Esophagus squamous epithelium (tissue), 5 donors: ENCODE measurements around the gene LBR. TPM values are rescaled to one million over a fixed set of nuclear protein-coding genes. Genes with fewer than 3 reads are reported as not detected.

ENCODE experiments used
- DNase-seq: peaks from one replicate; lab custom pipeline; 2025; lab: John Stamatoyannopoulos, UW
- H3K27ac ChIP-seq, 4 donors: fragments of 200-600 bp; sonication (generic); one replicate each; pipeline ENCODE4 v1.5.1; 2016 to 2019; ENCODE audit warnings: mild to moderate bottlenecking in 1 of 4
- H3K27me3 ChIP-seq, 4 donors: fragments of 200-600 bp; sonication (generic); 1 replicate in 3 of 4; 2 replicates in 1 of 4; pipeline versions ENCODE4 v1.5.1 to v1.6.0; 2017 to 2021; ENCODE audit warnings: antibody characterized with exemption in 1 of 4
- H3K36me3 ChIP-seq, 3 donors: fragments of 200-600 bp; sonication (generic); one replicate each; pipeline ENCODE4 v1.5.1; 2016 to 2019
- H3K4me1 ChIP-seq, 3 donors: fragments of 200-600 bp; sonication (generic); one replicate each; pipeline ENCODE4 v1.5.1; 2017 to 2019
- H3K4me3 ChIP-seq, 4 donors: fragments of 200-600 bp; sonication (generic); 1 replicate in 3 of 4; 2 replicates in 1 of 4; pipeline ENCODE4 v1.5.1; 2016 to 2019; ENCODE audit warnings: mild to moderate bottlenecking in 2 of 4, moderate library complexity in 1 of 4
- H3K9me3 ChIP-seq, 3 donors: fragments of 200-600 bp; sonication (generic); one replicate each; pipeline ENCODE4 v1.5.1; 2016 to 2019
- POLR2A ChIP-seq, 4 donors: fragments of 450-650 bp; IDR thresholded peaks; one replicate each; pipeline ENCODE4 v1.6.1; 2017; ENCODE audit warnings: antibody characterized with exemption in 4 of 4, mild to moderate bottlenecking in 4 of 4, moderate library complexity in 3 of 4
- WGBS, 2 donors: methylation state at CpG; one replicate each; pipeline ENCODE4 v1.1.5; 2018; 5-methylcytosine and 5-hydroxymethylcytosine counted together
- intact Hi-C: fragments of 100-400 bp; cut with DNase I; formaldehyde crosslinking; loops from one replicate; pipeline ENCODE4 v1.15.0; 2022
- total RNA-seq, 4 donors: library from RNA; depleted of rRNA; stranded (reverse); fragments of >200 nt; gene quantifications; one replicate each; pipeline ENCODE4 v1.1.0, GENCODE V29; 2016
- TF ChIP-seq, protein P1 (sequence below), 6 experiments: fragments of 450-650 bp in 4 of 6; fragments of 200-600 bp in 2 of 6; sonication (generic) in 2 of 6; IDR thresholded peaks; one replicate each; pipeline ENCODE4 v1.5.1; 2016 to 2019; ENCODE audit warnings: antibody characterized with exemption in 6 of 6, mild to moderate bottlenecking in 4 of 6, moderate library complexity in 4 of 6
- donor health status: DM: yes; HTN: yes; CAD: no.

Gene LBR
- total RNA-seq, 4 donors from 2014 or later, result 39.8 to 50.0 (median 42.9) TPM

DNA sequence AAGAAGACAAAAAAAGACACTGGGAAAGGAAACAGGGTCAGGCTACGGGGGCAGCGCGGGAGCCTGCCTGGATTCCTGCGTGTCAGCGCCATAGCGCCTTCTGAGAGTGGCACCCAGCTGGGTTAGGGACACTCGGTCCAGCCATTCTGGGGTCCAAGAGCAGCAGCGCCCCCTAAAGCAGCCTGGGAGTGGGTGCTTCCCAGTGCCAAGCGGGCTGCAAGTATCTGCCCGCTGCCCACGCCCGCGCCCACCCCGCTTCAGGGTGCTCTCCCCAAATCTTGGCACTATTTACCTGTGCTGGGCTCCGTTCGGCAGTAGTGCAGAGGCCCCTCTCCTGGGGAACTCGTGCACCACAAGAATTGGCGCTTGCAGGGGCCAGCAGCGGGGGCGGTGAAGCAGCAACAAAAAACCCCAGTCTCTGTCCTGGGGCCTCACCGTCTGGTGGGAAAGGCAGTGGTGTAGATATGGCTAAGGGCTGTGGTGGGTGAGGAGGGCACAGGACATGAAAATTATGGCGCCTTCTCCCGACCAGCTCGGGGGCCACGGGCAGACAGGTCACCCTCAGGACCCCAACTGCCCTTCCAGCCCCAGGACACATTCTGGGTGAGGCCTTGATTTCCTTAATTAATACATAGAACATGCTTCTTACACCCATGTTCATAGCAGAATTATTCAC, 24.1 kb upstream of the LBR start:
- no peak overlapping the region for H3K4me3 ChIP-seq
- no peaks in the 10 kb centered on the region for H3K27me3 ChIP-seq
- no peak for DNase-seq
- TF ChIP-seq, protein P1, sequence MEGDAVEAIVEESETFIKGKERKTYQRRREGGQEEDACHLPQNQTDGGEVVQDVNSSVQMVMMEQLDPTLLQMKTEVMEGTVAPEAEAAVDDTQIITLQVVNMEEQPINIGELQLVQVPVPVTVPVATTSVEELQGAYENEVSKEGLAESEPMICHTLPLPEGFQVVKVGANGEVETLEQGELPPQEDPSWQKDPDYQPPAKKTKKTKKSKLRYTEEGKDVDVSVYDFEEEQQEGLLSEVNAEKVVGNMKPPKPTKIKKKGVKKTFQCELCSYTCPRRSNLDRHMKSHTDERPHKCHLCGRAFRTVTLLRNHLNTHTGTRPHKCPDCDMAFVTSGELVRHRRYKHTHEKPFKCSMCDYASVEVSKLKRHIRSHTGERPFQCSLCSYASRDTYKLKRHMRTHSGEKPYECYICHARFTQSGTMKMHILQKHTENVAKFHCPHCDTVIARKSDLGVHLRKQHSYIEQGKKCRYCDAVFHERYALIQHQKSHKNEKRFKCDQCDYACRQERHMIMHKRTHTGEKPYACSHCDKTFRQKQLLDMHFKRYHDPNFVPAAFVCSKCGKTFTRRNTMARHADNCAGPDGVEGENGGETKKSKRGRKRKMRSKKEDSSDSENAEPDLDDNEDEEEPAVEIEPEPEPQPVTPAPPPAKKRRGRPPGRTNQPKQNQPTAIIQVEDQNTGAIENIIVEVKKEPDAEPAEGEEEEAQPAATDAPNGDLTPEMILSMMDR (IDR thresholded peaks at IDR 0.05), result no peak
- TF ChIP-seq POLR2A (IDR thresholded peaks at IDR 0.05), result no peak
- H3K36me3 ChIP-seq, result no peaks in the 10 kb centered on the region
- H3K9me3 ChIP-seq, result no peaks in the 10 kb centered on the region
- H3K27ac ChIP-seq, result peak overlapping the region in 3 of 4 donors; percentile 27 to 92 (median 91)
- WGBS, 2 donors, result 86 to 89% methylated on average over 12 to 18 of the region's 25 CpGs
- peaks cover 43 to 79% (median 45%) of the 10 kb centered on the region in 3 donors for H3K4me1 ChIP-seq
- intact Hi-C loops, result no loop called here

DNA sequence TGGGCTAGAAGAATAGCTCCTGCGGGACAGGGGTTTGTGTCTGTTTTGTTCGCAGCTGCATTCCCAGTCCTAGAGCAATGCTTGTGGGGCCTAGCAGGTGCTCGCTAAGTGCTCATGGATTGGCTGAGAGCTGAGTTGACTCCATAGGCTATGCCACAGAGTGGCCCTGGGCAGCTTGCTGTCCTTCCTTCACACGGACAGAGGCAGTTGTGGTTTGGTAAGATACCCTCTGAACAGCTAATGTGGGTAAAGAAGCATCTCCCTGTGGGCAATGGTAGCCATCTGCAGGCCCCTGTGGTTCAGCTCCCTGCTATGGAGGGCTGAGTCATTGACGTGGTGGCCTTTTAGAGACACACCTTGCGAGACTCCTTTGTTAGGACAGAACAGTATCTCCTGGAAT, 23.5 kb upstream of the LBR start:
- H3K36me3 ChIP-seq, result no peaks in the 10 kb centered on the region
- H3K9me3 ChIP-seq, result no peaks in the 10 kb centered on the region
- peaks cover 49 to 86% (median 51%) of the 10 kb centered on the region in 3 donors for H3K4me1 ChIP-seq
- no peak overlapping the region for H3K4me3 ChIP-seq
- intact Hi-C loops, result no loop called here
- H3K27me3 ChIP-seq, result no peaks in the 10 kb centered on the region
- DNase-seq, result no peak
- H3K27ac ChIP-seq, result peak overlapping the region; percentile 68 to 92 (median 88)
- TF ChIP-seq POLR2A (IDR thresholded peaks at IDR 0.05), result no peak
- TF ChIP-seq, protein P1 (IDR thresholded peaks at IDR 0.05), result no peak
- WGBS, 2 donors, result 57 to 90% methylated on average over 3 to 4 of the region's 6 CpGs

DNA sequence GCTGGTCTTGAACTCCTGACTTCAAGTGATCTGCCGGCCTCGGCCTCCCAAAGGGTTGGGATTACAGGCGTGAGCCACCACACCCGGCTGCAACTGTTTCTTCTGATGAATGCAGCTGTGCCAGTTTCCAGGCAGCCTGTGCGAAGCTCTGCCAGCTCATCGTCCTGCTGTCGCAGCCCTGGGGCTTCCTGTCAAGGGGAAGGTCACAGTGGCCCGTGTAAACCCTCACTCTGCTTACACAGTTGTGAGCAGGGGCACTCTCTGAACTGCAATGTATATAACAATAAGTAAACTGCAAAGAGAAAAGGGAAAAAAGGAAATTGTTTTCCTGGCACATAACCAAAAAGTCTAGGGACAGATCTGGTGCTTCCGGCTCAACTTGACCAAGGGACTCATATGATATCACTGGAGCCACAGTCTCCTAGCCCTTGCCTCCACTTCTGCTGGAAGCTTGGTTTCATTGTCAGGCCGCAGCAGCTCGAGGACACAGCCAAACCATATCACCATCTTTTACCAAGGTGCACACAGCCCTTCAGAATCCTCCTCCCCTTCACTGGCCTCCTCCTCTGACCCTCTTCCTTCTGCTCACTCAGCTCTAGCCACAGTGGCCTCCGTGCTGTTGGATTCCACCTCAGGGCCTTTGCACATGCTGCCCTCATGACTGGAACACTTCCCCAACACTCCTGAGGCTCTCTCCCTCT, 22.8 kb upstream of the LBR start:
- Histone ChIP-seq H3K27ac (peak overlapping the region; percentile 68 to 92 (median 88)), H3K9me3 (no peaks in the 10 kb centered on the region), H3K4me3 (no peak overlapping the region), H3K4me1 (peaks cover 56 to 90% (median 58%) of the 10 kb centered on the region in 3 donors), H3K27me3 (no peaks in the 10 kb centered on the region), H3K36me3 (no peaks in the 10 kb centered on the region)
- TF ChIP-seq, protein P1 (IDR thresholded peaks at IDR 0.05), result no peak
- no peak for TF ChIP-seq POLR2A (IDR thresholded peaks at IDR 0.05)
- WGBS, 2 donors, result 50 to 51% methylated on average over 10 to 12 of the region's 12 CpGs
- no peak for DNase-seq
- intact Hi-C loops, result no loop called here

DNA sequence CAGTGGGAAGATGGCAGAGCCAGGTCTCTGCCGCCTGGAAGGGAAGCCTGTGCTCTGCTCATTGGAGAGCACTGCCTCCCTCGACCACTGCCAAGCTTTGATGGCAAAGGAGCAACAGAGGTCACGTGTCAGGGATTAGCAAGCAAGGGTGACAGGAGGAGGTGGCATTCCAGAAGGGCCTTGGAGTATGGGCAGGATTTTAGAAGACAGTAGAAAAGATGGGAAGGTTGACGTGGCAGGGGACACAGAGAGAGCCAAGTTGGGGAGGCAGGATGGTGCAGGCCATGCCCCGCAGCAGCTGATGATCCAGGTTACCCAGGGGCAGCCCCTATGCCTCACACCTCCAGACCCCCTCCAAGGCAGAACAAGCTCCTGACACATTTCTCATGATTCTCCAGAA, 21.9 kb upstream of the LBR start:
- Histone ChIP-seq H3K4me3 (no peak overlapping the region), H3K36me3 (no peaks in the 10 kb centered on the region), H3K27me3 (no peaks in the 10 kb centered on the region), H3K27ac (peak overlapping the region; percentile 84 to 92 (median 91)), H3K9me3 (no peaks in the 10 kb centered on the region), H3K4me1 (peaks cover 56 to 90% (median 61%) of the 10 kb centered on the region in 3 donors)
- intact Hi-C loops, result no loop called here
- TF ChIP-seq, protein P1 (IDR thresholded peaks at IDR 0.05), result no peak
- no peak for TF ChIP-seq POLR2A (IDR thresholded peaks at IDR 0.05)
- 49 to 80% methylated on average over 2 to 5 of the region's 5 CpGs for whole genome bisulfite sequencing, 2 donors
- DNase-seq, result no peak

DNA sequence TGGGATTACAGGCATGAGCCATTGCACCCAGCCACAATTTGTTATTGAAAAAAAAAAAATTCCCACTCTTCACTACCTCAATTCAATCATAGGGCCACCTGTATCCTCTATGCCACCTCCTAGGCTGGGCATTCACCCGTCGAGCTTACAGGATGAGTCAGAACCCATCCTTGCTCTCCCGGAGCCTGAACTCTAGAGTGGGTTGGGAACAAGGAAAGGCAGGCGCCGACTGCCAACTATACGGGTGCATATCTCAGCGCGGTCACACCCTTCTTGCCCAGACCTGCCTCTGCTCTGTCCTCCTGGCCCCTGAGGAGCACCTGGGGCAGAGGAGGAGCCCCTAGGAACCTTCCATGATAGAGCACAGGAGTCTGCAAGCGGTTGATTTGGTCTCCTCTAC, 21.4 kb upstream of the LBR start:
- TF ChIP-seq POLR2A (IDR thresholded peaks at IDR 0.05), result no peak
- TF ChIP-seq, protein P1 (IDR thresholded peaks at IDR 0.05), result no peak
- intact Hi-C loops, result no loop called here
- Histone ChIP-seq H3K9me3 (no peaks in the 10 kb centered on the region), H3K27ac (peak overlapping the region; percentile 84 to 92 (median 91)), H3K4me3 (no peak overlapping the region), H3K4me1 (peaks cover 56 to 90% (median 57%) of the 10 kb centered on the region in 3 donors), H3K36me3 (no peaks in the 10 kb centered on the region), H3K27me3 (no peaks in the 10 kb centered on the region)
- 61 to 77% methylated on average over 7 to 9 of the region's 9 CpGs for WGBS, 2 donors
- no peak for DNase-seq
